NCI-H2171 (cell line): ENCODE results near the gene CDK1.
A peak's percentile ranks its signal among the peaks of the same experiment; 100 is the strongest.

Source experiments
- DNase-seq: peaks from one replicate; lab custom pipeline; 2025; lab: John Stamatoyannopoulos, UW

Gene CDK1

DNA sequence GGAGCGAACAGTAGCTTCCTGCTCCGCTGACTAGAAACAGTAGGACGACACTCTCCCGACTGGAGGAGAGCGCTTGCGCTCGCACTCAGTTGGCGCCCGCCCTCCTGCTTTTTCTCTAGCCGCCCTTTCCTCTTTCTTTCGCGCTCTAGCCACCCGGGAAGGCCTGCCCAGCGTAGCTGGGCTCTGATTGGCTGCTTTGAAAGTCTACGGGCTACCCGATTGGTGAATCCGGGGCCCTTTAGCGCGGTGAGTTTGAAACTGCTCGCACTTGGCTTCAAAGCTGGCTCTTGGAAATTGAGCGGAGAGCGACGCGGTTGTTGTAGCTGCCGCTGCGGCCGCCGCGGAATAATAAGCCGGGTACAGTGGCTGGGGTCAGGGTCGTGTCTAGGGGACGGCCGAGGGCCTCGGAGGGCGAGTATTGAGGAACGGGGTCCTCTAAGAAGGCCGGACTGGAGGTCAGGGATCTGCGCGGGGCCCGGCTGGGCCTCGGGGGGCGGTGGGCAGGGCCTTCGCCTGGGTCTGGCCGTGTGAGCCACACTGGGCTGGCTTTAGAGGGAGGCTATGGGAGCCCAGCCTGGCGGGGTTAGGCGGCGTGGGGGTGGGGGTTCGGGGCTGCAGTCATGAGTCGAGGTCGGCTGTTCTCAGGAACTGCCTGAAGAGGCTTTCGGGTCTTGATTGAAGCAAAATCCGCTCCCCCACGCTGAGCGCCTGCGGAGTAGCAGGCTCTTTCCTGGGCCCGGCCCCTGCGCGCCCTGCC, at the start of gene CDK1:
Gene CDK1 (plus strand): TSS at position 265 of the 757 bp plus-strand sequence. CDS start 1,688 bp downstream, outside the sequence.
- peak; percentile 88 for DNase-seq

DNA sequence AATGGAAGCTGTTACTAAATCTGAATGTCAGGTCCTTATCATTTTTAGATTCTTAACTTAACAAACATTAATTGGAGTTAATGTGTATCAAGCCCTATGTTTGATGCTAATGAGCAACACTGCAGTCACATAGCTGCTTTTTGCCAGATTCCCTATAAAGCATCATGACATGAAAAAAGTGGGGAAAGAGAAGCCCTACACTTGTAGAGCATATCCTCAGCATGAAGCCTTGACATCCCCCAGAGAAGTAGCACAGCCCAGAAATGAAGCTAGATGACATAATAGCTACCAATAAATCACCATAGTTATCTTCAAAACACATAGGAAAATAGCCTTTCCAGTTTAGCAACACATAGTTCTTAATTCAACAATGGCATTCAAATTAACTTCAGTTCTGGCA, 49.2 kb upstream of the CDK1 start:
- no peak for DNase-seq

DNA sequence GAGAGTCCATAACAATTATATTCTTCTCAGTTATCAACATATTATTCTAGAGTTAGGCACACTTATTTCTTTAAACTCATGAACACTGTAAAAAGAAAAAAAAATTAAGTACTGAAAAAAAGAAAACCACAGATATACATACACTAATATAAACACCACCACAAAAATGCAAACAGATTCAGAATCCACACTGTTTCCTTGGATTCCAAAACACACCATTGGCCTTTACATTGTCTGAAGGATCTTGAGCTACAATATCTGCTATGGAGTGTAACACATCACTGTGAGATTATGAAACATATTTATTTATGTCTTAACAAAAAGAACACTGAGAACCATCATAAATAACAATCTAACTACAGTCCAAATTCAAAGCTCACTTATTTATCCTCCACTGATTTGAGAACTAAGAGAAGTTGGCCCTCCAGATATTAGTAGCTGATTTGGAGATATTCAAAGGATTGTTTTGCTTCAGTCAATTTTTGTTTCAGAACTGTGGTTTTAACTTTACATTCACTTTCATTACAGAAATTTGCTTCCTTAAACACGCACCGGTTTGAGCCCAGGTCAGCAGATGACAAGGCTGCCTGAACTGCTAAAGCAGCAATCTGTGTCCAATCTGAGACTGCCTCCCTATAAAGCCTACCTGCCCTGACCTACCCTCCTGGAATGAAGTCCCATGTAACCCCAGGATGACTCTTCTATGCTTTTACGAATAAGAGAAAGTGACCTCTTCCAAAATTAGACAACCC, 47.0 kb upstream of the CDK1 start:
- no peak for DNase-seq

DNA sequence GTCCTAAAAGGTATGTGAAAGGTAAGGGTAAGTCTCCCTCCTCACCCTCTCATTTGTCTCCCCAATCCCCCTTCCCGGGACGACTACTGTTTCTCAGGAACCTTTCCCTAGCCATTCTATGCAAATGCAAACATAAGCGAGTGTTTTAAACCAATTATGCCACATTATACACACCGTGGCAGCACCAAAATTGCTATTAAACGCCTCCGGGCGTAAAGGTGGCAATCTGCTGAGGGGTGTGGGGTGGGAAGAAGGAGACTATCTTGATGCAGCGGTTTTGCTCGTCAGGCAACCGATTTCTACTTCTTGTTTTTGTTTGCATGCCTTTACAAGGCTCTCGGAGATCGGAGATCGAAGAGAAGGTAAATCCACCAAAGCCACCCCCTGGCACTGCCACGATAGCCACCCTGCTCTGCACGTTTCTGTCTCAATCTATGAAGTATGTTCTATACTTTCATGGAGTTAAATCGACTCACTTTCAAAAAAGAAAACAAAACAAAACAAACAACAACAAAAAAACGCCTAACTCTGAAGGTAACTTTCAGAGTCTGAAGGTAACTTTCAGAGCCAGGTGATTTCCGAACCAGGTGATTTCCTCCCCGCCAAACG, 46.0 kb upstream of the CDK1 start:
- no peak for DNase-seq

DNA sequence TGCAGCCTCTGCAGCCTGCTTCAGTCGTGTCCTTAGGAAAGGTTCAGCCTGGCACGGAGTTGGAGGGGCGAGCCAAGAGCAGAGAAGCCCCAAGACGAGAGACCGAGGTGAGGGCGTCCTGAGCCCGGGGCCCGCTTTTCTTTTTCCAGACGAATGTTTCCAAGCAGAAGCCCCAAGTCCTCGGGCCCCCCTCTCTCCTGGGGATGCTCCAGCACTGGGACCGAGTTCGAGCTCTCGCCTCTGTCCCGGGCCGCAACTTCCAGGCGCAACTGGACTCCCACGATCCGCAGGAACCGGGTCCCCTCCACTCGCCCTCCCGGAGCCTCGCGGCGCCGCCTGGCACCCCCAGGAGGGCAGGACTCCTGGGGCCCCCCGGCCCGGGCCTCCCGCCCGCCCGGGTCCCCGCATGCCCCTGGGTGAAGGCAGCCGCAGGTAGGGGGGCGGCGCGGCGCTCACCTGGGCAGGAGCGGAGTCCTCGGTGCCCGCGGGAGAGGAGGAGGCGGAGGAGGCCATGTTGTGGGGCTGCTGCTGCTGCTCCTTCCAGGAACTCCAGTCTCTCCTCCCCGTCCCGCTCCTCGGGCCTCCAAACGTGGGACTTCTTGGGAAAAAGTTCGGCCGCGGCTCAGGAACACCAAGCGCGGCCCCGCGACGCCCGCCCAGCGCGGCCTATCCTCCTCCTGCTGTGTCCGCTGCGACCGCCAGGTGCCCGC, 45.3 kb upstream of the CDK1 start:
- DNase-seq = peak; percentile 19

DNA sequence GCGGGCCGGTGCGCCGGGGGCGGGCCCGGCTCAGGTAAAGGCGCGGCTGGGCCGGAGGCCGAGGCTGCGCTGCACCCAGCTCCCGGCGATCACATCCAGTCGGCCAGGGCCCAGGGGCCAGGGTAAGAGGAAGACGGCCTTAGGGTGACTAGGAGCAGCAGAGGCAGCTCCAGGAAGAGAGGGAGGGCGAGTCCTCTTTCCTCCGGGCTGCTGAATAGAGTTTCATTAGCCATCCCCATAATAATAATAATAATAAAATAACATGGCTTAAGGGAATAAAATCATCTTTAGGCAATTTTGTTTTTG, 44.8 kb upstream of the CDK1 start:
- DNase-seq = no peak

DNA sequence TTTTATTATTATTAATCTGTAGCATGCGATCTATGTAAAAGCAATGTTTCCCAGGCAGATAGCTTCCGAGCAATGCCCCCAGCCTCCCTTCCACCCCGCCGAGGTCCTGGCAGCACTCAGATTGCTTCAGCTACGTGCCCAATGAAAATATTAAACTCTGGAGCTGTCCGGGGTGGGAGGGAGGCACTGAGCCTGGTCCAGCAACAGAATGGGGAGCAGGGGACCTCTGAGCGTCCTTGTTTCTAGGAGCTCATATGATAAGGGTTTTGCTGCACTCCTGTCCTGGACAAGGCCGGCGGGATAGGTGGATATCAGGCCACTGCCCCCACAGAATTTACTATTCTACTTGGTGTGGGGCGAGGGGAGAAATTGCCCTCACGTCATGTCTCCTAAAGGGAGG, 44.5 kb upstream of the CDK1 start:
- DNase-seq = no peak

DNA sequence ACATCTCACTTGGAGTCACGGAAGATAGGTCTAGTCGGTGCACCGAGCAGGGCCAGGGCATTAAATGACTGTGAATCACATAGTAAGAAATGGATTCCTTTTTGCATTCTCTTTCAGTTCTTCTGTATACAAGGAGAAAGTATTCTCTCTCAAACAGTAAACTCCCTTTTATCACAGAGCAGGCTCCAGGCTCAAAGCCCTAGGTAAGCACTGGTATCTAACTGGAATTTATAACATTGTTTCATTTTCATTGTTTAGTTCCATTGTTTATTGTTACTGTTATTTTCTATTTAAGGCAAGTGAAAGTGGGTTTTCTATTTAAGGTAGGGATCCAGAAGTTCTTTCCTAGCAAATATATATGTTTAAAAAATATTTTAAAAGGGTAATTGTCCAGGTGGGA, 44.1 kb upstream of the CDK1 start:
- no peak for DNase-seq

DNA sequence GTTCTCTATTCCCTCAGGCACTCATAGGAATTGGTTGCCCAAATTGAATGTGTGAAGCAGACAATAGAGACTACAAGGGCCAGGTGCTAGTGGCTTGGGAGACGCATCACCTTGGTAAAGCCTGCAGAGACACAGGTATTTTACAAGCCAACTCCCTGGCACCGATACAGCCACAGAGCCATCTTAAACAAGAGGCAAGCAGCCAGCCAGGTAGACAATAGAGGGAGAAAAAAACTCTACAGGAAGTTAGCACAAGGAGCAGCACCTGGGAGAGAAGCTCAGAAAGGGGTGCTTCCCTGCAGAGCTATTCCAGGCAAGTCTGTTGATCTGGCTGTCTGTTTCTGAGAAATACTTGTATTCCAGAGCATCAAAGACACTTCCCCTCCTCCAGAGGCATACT, 43.0 kb upstream of the CDK1 start:
- no peak for DNase-seq

DNA sequence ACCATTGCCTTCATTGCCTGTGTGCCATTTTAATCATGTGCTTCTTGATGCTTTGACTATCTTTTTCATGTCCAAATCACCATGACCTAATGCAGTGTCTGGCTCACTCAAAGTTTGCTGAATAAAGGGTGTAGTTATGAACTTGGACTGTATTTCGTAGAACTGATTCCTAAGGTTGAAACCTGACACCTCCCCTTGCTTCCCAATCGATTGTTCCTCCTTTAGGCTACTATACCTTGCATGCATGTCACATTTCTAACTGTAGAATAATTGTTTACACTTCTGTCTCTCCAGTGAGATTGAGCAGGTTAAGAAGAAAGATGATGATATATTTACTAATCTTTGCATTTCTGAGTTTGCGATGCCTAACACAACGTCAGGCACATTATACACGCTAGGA, 41.0 kb upstream of the CDK1 start:
- DNase-seq = no peak

DNA sequence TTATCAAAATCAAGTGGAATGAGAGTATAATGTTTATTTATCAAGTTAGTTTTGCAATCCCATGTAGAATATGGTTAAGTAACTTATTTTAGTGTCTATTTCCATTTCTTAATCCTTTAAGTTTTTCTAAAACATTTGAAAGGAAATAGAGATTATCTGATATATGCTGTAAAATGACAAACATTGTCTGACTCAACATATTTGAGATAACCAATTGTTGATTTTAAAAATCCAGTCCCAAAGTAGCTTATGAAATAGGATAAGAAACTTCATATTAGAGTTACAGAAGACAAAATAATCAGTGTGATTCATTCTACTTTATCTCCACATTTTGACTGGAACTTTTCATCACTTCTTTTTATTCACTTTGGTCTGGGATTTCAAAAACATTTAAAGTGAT, 38.7 kb upstream of the CDK1 start:
- DNase-seq = no peak

DNA sequence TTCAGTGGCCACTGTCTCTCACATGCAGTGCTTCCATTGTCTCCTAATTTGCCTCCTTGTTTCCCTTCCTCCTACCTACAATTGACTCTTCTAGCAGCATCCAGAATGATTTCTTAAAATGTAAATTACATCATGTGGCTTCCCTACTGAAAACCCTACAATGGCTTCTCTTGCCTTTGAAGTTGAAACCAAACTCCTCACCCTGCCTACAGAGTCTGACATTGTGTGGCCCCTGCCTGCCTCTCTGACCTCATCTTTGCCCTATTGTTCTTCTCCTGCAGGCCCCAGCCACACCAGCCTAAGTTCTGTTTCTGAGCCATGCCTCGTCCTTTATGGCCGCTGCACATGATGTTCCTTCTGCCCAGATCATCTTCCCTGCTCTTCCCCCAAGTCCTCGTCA, 35.8 kb upstream of the CDK1 start:
- DNase-seq = no peak

DNA sequence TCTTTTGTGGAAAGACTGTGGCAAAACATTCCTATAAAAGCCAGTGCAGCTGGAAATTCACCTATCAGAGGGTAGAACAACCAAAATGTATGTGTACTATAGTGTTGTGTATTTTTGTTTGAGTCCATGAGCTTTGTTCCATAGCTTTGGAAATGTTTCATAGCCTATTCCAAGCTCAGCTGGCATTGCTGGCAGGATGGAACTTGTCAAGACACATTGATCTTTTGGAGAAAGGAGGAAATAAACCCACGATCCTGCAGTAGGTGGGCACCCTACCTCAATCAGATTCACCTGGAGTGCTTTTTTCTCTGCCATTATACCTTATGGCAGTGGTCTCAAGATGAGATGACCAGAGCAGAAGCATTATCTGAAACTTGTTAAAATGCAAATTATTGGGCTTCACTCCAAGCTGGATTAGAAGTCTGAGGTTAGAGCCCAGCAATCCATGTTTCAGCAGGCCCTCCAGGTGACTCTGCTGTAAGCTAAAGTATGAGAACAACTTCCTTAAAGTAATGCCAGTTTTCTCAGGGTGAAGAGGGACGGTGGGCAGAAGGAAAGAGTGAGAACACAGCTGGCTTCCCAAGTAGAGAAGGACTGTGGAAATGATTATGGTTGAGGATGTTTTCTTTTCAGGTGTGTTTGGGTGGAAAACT, 30.3 kb upstream of the CDK1 start:
- DNase-seq = no peak

DNA sequence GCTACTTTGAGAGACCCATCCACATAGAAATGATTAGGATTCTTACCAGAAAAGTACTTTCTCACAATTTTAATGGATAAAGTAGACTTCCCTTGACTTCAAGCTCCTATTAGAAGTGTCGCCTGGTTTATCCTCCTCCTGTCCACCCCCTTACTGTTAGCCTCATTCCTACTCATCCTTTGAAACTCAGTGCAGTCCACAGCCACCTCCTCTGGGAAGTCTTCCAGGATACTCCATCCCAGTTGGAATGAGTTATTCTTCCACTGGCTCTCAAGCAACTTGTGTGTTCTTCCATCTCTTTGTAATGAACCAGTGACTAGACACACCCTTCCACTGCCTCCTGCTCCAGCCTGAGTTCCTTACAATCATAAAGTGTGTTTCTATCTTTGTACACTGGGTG, 25.1 kb upstream of the CDK1 start:
- DNase-seq = no peak

DNA sequence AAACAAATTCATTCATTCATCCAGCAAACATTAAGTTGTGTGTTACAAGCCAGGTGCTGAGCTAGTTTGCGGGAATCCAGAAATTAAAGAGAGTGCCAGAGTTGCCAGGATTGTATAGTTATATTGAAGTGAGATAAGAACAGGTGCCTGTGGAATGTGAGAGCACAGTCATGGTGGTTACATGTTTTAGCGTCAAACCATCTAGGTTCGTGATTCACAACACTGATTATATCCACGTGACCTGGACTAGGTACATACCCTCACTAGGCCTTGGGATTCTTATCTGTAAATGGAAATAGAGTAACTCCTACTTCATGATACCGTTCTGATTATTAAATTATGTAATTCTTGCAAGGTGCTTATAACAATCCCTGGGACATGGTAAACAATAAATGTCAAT, 24.5 kb upstream of the CDK1 start:
- no peak for DNase-seq

DNA sequence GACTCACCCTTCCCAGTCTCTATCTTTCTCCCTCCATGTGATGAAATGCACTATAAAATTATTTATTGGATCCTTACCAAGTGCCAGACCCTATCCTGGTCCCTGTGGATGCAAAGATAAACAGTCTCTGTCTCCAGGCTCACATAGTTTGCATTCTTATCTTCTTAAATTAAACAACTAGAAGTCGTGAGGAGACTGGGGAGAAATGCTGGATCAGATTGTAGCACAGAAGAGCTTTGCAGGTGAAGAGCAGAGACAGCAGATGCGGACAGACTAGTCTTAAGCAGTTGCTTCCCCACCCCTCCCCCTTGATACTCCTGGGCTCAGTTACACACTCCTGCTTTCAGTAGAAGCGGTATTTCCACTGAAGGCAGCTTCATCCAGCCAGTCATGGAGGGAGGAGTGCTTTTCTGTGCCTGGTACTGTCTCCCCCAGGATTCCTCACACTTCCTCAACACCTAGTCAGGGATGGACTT, 20.8 kb upstream of the CDK1 start:
- DNase-seq = peak; percentile 43

DNA sequence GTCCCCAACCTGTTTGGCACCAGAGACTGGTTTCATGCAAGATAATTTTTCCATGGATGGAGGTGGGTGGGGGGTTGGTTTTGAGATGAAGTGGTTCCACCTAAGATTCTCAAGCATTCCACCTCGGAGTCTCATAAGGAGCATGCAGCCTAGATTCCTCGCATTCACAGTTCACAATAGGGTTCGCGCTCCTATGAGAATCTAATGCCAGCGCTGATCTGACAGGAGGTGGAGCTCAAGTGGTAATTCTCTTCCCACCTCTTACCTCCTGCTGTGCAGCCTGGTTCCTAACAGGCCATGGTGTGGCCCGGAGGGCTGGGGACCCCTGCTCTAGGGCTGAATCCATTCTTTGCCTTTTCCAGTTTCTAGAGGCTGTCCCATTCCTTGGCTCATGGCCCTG, 19.1 kb upstream of the CDK1 start:
- DNase-seq = no peak

DNA sequence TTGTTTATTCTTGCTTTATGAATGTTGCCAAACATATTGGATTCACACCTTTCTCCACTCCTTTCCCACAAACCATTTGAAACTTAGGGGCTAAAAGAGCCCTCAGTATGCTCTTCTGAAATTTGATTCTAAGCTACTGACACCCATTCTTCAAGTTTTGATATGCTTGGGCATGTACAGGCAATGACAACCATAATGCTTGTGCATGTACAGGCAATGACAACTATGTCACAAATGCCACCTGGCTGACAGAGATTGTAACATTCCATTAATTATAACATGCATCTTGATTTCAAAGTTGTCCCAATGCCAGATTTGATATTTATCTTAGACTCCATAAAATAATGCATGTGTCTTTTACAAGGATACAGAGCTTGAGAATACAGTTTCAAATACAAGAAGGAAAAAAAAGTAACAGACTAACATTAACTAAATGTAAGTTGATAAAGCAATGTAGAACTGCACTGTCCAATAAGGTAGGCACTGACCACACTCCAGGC, 17.5 kb upstream of the CDK1 start:
- peak; percentile 71 for DNase-seq

DNA sequence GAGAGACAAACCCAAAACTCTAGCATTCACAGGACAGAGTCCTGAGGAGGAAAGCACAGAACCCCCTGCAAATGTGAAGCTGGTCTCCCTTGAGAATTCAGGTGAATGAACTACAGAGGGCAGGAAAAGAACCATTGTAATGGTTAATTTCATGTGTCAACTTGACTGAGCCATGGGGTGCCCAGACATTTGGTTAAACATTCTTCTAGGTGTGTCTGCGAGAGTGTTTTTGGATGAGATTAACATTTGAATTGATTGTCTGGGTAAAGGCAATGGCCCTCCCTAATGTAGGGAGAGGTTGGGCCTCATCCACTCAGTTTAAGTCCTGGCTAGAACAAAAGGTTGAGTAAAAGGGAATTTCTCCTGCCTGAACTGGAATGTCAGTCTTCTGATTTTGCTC, 15.7 kb upstream of the CDK1 start:
- DNase-seq = no peak

DNA sequence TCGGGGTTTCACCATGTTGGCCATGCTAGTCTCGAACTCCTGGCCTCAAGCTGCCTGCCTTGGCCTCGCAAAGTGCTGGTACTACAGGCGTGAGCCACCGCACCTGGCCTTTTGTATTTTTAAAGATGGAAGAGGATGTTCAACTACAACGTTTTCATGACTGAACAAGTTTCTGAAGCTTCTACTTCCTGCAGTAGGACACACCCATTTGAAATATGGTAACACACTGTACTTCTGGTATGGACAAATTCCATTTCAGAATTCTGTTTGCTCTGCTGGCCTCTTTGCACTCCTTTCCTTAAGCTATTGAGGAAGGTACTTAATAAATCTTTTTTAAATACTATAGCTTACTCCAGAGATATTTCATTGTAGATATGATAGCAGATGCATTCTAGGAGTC, 10.9 kb upstream of the CDK1 start:
- no peak for DNase-seq

DNA sequence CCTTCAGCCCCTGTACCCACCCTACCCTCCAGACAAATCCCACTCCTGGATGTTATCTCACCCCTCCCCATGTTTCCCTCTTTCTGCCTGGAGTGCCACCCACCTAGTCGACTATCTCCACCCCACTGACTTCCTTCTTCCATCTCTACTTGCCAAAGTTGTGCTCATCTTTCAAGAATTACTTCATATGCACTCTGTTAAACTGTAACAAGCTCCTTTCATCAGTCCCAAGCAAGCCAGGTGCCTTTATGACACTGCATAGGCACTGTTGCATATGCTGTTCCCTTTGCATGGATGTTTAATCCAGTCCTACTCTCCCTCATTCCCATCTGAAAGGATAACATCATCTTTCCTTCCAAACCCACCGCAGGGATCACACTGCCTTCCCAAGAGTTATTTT, 8.9 kb upstream of the CDK1 start:
- no peak for DNase-seq

DNA sequence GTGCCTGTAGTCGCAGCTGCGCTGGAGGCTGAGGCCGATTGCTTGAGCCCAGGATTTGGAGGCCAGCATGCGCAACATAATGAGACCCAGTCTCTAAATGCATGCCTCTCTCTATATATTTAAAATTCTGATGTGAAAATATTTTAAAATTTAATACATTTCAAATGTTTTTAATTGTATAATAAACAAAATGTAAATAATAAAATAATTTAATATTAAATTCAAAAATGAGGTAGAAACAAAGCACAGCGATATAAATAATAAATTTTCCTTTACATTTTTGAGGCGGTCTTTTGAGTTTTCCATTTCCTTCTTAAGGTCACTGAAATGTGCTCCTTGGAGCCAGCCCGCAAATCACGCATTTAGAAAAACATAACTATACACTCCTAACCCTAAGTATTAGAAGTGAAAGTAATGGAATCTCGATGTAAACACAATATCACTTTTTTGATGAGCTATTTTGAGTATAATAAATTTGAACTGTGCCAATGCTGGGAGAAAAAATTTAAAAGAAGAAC, 523 bp upstream of the CDK1 start:
- DNase-seq = no peak
